Fibroblast of upper back skin (primary cell): ENCODE measurements around the gene FCRL2.

Source experiments
- DNase-seq: peaks from one replicate; pipeline ENCODE4 v3.0.0-alpha.2; 2013

Gene FCRL2

GRCh38 chr1:157776971-157777391, at the start of gene FCRL2:
Gene FCRL2 (minus strand): TSS chr1:157777132. CDS start chr1:157777073, 59 bp downstream.
- DNase-seq = no peak

- DNase-seq = no peak
Measured at GRCh38 chr1:157820299-157820698, 43.4 kb upstream of the FCRL2 start.

GRCh38 chr1:157819896-157820295, 43.0 kb upstream of the FCRL2 start, which contains the start of gene FCRL1:
Gene FCRL1 (minus strand): TSS chr1:157820120. CDS start chr1:157820037, 83 bp downstream.
- no peak for DNase-seq

GRCh38 chr1:157819215-157819614, 42.3 kb upstream of the FCRL2 start:
- DNase-seq = no peak

GRCh38 chr1:157813269-157813668, 36.3 kb upstream of the FCRL2 start:
- DNase-seq = no peak

GRCh38 chr1:157806431-157807149, 29.7 kb upstream of the FCRL2 start:
- DNase-seq = no peak

- no peak for DNase-seq
Measured at GRCh38 chr1:157803851-157804250, 26.9 kb upstream of the FCRL2 start.

- no peak for DNase-seq
Measured at GRCh38 chr1:157799996-157800395, 23.1 kb upstream of the FCRL2 start.

GRCh38 chr1:157798211-157798610, 21.3 kb upstream of the FCRL2 start:
- DNase-seq = no peak

GRCh38 chr1:157785248-157785647, 8.3 kb upstream of the FCRL2 start:
- no peak for DNase-seq

GRCh38 chr1:157784801-157785200, 7.9 kb upstream of the FCRL2 start:
- no peak for DNase-seq

- no peak for DNase-seq
Measured at GRCh38 chr1:157782931-157783330, 6.0 kb upstream of the FCRL2 start.

GRCh38 chr1:157781048-157781447, 4.1 kb upstream of the FCRL2 start:
- DNase-seq = no peak

GRCh38 chr1:157775101-157775870, 1.6 kb downstream of the FCRL2 start:
- no peak for DNase-seq

GRCh38 chr1:157774412-157774811, 2.5 kb downstream of the FCRL2 start:
- no peak for DNase-seq

- no peak for DNase-seq
Measured at GRCh38 chr1:157773493-157774350, 3.2 kb downstream of the FCRL2 start.

- DNase-seq = no peak
Measured at GRCh38 chr1:157771661-157772425, 5.1 kb downstream of the FCRL2 start.

- DNase-seq = no peak
Measured at GRCh38 chr1:157770442-157771043, 6.4 kb downstream of the FCRL2 start.

- no peak for DNase-seq
Measured at GRCh38 chr1:157766792-157767191, 10.1 kb downstream of the FCRL2 start.

- no peak for DNase-seq
Measured at GRCh38 chr1:157758018-157758417, 18.9 kb downstream of the FCRL2 start.

- DNase-seq = no peak
Measured at GRCh38 chr1:157753611-157754010, 23.3 kb downstream of the FCRL2 start.

- DNase-seq = no peak
Measured at GRCh38 chr1:157751283-157751682, 25.6 kb downstream of the FCRL2 start.
